ENCODE measurements around the gene CNIH4.
"Not testable (repeated sequence)": the region's sequence is repeated elsewhere in the genome, so short reads cannot be mapped to it uniquely, and the experiment has no call there.

CNIH4 gene

DNA sequence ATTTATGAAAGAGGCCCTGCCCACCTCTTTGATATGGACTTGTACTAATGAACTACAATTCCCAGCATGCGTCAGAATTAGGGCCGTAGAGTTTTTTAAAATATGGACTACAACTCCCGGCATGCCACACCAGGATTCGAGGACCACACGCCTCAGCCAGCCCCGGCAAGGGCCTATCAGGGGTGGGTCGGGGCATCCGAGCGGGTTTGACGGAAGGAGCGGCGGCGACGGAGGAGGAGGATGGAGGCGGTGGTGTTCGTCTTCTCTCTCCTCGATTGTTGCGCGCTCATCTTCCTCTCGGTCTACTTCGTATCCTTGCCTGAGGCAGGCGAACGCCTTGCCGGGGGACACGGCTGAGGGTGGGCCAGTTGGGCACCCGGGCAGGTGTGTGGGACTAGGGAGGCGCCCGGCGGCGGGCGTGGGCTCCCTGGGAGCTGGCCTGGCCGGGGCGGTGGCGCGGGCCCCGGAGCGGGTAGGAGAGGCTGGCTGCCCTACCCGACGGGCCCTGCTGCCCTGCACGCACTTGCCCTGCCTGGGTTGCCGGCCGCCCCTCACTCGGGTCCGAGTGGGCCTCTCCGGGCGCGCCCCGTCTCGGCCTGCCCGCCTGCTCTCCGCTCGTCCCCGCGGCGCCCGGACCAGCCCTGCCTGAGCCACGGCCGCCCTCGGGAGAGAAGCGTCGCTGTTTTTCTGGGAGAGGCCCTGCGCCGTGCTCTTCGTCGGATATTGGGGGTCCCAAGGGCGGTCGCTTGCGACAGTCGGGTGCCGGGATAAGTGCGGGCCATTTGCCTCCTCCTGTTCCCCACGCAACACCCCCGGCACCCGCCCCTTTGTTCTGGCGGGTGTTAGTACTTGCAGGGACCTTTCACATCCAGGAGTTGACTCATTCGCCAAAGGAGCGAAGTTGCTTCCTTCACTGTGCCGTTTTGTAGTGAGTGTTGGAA lies at the start of gene CNIH4:
CNIH4 (plus strand) TSS at position 195 of the 941 bp plus-strand sequence; CDS start at position 241, 46 bp downstream.
- DNase-seq (ENCODE audit: low read depth): peak; percentile 85

DNA sequence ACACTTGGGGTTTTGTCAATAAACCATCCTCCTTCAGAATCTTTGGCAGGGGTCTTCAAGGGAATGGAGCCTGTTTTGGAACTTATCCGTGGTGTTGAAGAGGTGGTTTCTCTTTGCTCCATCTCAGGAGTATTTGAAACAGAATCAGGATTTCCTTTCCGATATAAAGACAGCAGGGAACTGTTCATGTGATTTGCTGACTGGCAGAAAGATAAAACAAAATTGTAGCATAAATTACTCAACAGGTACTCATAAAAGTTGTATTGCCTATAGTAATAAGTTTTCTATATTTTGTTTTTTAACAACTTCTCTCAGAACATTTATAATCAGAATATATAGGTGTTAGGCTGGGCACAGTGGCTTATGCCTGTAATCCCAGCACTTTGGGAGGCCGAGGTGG lies 48.6 kb upstream of the CNIH4 start:
- no peak for DNase-seq (ENCODE audit: low read depth)

DNA sequence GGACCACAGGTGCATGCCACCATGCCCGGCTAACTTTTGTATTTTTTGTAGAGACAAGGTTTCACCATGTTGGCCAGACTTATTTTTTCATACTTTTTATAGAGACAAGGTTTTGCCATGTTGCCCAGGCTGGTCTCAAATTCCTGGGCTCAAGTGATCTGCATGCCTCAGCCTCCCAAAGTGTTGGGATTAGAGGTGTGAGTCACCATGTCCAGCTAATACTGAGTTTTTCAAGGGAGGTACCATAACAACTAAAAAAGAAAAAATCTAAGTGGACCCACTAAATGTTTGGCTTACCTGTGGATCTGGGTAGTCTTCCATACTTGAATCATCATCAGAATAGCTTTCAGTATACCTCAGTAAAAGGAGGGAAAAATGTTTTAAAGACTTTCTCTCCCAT lies 45.2 kb upstream of the CNIH4 start:
- not testable (repeated sequence) for DNase-seq (ENCODE audit: low read depth)

DNA sequence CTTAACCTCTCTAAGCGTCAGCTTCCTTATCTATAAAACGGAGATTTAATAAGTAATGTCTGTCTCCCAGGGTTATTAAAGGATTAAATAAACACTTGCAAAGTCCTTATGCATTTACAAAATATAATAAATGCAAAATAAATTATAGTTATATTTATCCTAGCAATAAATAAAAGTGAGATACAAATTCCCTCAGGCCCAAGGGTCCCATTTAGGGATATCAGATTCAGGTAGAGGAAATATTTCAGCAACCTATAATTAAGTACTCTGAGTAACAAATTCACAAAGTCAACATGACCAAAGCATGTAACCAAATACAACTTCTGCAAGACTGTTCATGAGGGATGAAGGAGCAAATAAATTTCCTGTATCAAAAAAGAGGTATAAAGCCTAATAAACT lies 44.7 kb upstream of the CNIH4 start:
- no peak for DNase-seq (ENCODE audit: low read depth)

DNA sequence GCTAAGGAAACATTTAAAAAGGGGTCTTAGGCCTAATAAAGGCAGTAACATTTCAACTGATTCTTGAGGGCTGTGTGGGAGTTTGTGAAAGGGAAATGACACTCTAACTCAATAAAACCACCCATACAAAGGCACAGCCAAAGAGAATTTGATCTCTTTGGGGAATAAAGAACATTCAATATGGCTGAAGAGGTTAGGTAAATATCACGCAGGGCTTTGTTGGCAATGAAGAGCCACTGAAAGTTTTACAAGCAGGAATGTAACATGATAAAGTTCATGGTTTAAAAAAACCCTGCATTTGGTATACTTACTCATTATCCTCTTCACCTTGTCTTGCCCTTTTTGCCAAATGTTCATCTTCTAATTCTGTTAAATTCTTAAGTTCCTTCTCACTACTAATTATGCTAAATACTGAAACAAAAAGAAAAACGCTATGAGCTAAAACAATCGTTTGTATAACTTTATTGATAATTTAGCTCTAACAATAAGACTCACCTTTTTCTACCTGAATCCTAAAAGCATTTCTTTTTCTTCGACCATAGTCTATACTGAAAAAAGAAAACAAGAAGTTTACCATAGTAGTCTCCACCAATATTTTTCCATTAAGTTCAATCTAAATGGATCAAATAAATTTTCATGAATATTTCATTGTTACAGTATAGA lies 39.2 kb upstream of the CNIH4 start:
- no peak for DNase-seq (ENCODE audit: low read depth)

DNA sequence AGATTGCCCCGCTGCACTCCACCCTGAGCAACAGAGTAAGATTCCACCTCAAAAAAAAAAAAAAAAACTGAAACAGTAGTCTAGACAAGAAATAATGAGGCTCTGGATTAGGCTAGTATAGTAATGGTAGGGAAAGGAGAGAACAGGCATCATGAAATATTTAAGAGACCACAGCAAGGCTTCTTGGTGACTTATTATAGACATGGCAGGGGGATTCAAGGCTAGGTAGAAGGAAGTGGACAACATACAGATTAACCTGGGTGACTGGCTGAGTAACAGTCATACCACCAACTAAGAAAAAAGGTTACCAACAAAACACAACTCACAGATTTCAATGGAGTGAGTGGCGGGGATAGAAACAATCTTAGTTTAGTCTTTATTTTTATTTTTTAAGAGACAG lies 35.0 kb upstream of the CNIH4 start:
- no peak for DNase-seq (ENCODE audit: low read depth)

DNA sequence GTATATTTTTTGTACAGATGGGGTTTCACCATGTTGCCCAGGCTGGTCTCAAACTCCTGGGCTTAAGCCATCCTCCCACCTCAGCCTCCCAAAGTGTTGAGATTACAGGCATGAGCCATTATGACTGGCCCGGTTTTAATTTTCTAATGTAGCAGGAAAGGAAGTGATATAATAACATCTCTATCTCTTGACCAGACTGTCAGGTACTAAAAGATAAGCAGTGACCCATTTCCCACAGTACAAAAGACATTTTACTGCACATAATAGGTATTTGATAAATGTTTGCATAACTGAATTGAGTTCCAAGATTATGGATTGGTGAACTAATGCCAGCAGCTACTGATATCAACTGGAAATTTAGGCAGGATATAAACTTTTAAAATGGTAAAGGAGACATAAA lies 30.7 kb upstream of the CNIH4 start:
- DNase-seq (ENCODE audit: low read depth): no peak

DNA sequence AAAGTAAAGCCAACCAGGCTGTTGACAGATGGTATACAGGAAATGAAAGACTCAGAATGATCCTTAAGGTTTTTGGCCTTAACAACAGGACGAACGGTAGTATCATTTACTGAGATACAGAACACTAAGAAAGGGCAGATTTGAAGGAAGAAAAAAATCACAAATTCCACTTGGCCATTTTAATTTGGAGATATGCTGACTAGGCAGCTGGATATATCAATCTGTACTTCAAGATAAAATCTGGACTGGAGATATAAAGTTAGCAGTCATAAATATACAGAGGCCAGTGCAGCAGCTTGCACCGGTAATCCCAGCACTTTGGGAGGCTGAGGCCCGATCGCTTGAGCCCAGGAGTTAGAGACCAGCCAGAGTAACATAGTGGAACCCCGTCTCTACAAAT lies 28.0 kb upstream of the CNIH4 start:
- no peak for DNase-seq (ENCODE audit: low read depth)

DNA sequence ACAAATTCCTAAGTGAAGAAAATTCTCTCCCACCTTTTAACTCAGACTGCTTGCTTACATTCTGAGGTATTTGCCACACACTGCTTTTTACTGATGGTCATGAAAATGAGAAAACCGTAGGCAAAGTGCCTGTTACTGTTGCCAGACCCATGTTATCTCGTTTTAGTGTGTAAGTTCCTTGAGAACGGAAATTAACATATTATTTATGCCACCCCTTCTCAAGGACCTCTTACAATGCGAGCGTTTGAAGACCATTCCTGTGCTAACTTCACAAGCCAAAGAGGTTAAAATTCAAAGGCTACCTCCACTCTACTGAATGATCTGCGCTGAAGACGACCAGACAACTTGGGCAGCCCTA lies 27.2 kb upstream of the CNIH4 start:
- DNase-seq (ENCODE audit: low read depth): no peak

DNA sequence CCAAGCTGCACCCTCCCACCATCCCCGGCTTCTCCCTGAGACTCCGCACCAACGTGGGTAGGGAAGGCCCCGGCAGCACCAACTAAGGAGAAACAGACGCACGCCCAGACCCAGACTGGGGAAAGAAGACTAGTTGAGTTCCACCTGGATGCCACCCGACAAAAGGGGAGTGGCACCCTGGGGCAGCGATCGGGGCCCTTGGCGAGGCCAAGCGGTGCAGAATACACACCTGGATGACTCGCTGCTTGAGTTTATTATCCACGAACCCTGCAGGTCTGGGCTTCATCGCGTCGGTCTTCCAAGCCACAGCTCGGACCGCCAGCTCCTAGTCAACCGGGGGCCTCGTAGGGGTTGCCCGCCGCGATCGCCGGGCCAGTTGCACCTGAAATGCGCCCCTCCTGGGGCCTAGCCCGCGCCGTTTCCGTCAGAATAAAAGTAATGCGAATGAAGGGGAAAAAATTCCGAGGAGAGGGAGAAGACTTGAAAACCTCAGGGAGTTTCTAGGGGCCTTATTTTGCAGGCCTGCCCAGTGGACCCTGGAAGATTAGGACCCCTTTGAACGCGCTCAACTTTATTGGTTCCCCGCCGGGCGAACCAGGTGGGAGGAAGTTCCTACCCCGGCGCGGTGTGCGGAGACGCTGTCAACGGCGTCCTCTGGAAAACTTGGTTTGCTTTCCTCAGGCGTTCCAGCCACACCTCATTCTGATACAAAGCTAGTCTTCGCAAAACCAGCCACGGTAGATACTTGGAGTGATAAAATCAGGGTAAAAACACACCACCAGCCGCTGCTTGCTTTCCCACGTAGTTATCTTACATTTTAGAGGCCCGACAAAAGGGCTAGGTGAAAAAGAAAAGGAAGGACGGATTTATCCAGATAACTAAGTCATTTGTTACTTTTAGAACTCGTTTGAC lies 26.6 kb upstream of the CNIH4 start, which contains the start of gene NVL:
NVL (minus strand) TSS at position 331 of the 912 bp plus-strand sequence; CDS start at position 286, 45 bp downstream.
- peak; percentile 64 for DNase-seq (ENCODE audit: low read depth)

DNA sequence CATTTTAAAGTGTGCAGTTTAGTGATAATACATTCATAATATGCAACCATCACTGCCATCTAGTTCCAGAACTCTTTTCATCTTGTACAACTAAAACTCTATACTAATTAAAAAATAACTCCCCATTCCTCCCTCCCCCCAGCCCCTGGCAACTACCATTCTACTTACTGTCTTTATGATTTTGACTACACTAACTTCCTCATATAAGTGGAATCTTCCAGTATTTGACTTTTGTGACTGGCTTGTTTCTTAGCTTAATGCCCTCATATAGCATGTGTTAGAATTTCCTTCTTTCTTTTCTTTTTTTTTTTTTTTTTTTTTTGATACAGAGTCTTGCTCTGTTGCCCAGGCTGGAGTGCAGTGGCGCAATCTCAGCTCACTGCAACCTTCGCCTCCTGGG lies 25.4 kb upstream of the CNIH4 start:
- DNase-seq (ENCODE audit: low read depth): no peak

DNA sequence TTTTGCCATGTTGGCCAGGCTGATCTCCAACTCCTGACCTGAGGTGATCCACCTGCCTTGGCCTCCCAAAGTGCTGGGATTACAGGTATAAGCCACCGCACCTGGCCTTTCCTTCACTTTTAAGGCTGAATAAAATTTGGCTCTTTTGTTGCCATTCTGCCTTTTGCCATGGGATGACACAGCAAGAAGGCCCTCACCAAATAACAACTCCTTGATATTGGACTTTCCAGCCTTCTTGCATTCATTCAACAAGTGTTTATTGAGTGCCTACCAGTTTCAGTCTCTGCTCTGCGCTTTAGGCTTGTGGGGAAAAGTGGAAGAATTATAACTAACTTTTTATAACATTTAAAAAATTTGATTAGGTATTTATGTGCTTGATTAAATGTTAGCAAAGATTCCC lies 24.9 kb upstream of the CNIH4 start:
- no peak for DNase-seq (ENCODE audit: low read depth)

DNA sequence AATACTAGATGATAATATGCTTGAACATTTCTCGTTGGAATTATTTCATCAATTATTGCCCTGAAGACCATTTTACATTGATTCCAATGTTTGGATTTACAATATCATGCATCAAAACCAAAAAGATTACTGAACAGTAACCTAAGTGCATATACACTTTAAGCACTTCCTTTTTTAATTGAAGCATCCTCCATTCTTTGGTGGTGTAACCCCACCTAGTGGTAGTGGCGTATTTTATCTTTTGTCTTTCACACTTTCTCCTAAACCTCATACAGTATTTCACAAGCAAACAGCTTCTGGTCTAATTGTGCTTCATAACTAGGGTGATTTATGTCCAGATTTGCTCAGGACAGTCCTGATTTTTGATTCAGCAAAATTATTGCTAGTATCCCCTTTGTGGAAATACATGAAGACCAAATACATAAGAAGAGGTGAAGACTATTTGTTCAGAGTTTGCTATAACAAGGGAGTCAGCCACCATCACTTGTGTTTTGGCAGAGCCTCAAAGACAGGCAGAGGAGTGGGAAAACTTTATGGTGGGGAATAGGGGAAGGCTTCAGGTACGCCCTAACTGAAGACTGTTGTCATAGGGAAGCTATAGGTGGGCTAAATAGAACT lies 23.3 kb upstream of the CNIH4 start:
- DNase-seq (ENCODE audit: low read depth): no peak

DNA sequence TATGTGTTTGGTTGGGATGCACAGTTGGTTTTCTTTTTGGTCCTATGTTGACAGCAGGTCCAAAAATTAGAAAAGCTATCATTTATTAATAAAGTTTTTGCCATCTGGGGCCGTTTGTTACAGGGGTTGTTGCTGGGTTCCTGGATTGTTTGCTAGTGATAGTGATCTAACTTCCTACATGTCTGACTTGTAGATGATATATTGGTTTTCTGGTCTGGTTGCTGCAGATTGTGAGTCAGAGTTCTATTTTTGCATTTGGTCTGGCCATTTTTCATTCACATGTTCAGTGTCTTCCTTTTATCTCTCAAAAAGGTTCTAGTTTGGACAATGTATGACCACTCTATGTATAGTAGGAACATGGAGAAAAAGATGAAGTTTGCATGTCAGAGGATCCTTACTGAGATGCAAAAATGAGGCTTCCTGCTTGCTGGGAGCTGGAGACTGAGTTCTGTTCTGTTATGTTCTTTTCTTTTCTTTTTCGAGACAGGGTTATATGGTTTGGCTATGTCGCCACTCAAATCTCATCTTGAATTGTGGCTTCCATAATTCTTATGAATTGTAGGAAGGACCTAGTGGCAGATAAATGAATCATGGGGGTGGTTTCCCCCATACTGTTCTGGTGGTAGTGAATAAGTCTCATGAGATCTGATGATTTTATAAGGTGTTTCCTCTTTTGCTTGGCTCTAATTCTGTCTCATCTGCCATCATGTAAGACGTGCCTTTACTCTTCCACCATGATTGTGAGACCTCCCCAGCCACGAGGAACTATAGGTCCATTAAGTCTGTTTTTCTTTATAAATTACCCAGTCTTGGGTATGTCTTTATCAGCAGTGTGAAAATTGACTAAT lies 22.5 kb upstream of the CNIH4 start:
- no peak for DNase-seq (ENCODE audit: low read depth)

DNA sequence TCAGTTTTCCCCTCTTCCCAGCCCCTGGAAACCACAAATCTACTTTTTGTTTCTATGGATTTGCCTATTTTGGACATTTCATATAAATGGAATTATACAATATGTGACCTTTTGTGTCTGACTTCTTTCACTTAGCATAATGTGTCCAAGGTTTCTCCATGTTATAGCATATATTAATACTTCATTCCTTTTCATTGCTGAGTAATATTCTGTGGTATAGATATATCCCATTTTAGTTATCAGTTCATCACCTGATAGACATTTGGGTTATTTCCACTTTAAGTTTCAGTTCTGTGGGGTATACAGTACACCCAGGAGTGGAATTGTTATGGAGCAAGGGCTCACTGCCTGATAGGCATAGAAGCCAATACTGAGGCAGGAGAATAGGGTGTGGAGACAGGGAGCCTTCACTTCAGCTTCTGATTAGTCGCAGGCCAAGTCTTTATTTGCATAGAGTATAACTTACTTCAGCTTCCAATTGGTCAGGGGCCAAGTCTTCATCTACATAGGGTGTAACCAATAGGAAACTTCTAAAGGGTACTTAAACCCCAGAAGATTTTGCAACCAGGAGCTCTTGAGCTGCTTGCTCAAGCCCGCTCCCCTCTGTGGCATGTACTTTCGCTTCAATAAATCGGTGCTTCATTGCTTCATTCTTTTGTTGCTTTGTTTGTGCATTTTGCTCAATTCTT lies 18.4 kb upstream of the CNIH4 start:
- no peak for DNase-seq (ENCODE audit: low read depth)

DNA sequence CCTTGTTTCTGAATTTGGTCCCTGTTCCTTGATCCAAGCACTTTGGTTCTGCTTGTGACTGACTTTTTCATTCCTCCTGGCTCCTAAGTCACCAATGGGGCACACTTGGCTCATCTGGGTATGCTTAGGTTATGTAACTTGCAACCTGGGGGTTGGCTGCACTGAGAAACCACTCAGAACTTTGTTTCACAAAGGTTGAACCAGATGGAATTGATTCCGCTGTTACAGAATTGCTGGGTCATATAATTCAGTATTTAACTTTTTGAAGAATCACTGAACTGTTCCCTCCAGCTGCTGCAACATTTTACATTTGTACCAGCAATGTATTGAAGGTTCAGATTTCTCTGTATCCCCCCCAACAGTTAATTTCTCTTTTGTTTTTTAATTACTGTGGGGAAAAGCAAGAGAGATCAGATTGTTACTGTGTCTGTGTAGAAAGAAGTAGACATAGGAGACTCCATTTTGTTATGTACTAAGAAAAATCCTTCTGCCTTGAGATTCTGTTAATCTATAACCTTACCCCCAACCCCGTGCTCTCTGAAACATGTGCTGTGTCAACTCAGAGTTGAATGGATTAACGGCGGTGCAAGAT lies 17.1 kb upstream of the CNIH4 start:
- DNase-seq (ENCODE audit: low read depth): no peak

DNA sequence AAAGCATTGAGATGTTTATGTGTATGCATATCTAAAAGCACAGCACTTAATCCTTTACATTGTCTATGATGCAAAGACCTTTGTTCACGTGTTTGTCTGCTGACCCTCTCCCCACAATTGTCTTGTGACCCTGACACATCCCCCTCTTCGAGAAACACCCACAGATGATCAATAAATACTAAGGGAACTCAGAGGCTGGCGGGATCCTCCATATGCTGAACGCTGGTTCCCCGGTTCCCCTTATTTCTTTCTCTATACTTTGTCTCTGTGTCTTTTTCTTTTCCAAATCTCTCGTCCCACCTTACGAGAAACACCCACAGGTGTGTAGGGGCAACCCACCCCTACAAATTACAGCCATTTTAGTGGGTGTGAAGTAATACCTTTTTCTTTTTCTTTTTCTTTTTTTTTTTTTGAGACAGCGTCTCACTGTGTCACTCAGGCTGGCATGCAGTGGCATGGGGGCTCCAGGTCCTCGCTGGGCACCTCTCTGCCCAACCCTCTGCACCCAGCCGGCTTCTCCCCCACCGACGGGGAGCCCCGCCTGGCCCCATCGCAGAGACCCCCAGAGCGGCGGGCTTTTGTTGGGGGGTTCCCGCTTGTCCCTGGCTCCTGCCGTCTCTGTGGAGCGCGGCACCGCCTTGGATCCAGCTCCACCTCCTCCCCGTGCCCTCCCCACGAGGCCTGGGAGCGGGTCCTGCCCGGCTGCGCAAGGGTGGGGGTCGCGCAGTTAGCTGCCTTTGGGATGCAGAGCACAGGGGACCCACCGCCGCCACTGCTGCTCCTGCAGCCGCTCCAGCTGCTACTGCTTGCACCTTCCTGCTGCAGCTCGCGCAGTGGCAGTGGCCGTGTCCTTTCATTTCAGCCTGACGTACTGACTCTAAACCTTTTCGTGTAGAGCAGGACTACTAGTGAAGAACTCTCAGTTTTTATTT lies 16.0 kb upstream of the CNIH4 start:
- peak; percentile 11 for DNase-seq (ENCODE audit: low read depth)

DNA sequence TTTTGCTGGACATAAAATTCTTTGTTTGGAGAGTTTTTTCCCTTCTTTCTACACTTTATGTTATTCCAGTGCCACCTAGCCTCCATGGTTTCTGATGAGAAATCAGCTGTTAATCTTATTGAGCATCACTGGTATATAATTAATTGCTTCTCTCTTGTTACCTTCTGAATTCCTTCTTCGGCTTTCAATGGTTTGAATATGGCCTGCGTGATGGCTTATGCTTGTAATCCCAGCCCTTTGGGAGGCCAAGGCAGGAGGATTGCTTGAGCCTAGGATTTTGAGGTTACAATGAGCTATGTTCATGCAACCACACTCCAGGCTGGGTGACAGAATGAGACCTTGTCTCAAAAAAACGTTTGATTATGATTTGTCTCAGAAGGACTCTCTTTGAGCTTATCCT lies 13.0 kb upstream of the CNIH4 start:
- no peak for DNase-seq (ENCODE audit: low read depth)

DNA sequence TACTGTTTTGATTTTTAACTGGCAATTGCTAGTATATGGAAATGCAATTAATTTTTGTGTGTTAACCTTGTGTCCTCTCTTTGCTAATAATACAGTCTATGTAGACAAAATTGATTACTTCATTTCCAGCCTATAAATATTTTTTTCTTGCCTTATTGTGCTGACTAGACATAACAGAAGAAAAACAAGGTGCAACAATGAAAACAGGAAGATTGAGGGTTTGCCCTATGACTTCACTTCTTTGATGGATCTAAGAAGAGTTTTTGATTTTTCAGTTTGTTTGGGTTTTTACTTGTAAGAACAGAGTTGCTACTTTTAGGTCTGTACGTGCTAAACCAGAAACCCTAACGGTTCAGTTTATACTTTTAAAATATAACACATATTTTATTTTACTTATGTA lies 8.5 kb upstream of the CNIH4 start:
- DNase-seq (ENCODE audit: low read depth): no peak

Measured in activated T-helper 1 cell treated with Interleukin-2 at 50 U/mL for 16 hours (primary cell).